ENCODE results near the gene SORBS1.

- TF ChIP-seq CTCF (CRISPR knock-in tag; IDR thresholded peaks at IDR 0.05) (no peak), ZSCAN30 (CRISPR knock-in tag; IDR thresholded peaks at IDR 0.05) (no peak), RAD21 (CRISPR knock-in tag; IDR thresholded peaks at IDR 0.05) (no peak), MAZ (IDR thresholded peaks at IDR 0.05; ENCODE audit: borderline replicate concordance, low read depth, low read length) (no peak), MAZ (CRISPR knock-in tag; IDR thresholded peaks at IDR 0.05; ENCODE audit: low read depth) (no peak)
- TF ChIP-seq, protein P1, sequence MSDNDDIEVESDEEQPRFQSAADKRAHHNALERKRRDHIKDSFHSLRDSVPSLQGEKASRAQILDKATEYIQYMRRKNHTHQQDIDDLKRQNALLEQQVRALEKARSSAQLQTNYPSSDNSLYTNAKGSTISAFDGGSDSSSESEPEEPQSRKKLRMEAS (IDR thresholded peaks at IDR 0.05) = no peak
These were observed 11.0 kb downstream of the SORBS1 start for GRCh38 chr10:95550073-95550672.
